SU-DHL-6 (cell line): ENCODE data around the gene DOHH.

Experiments used
- EZH2phosphoT487 ChIP-seq: fragments of 200-600 bp; sonication (generic), shearing (Covaris generic); conservative IDR thresholded peaks from 2 replicates; pipeline ENCODE4 v1.6.1; 2018; ENCODE audit warnings: mild to moderate bottlenecking, antibody characterized with exemption, low read length, moderate library complexity, mixed read lengths
- TF ChIP-seq, protein P1 (sequence below): fragments of 200-600 bp; sonication (generic); IDR thresholded peaks from one replicate; pipeline ENCODE4 v1.5.1; 2017; ENCODE audit warnings: antibody characterized with exemption, mild to moderate bottlenecking, low read length, moderate library complexity; ENCODE audit not compliant: insufficient read depth, poor library complexity, severe bottlenecking

- TF ChIP-seq, protein P1, sequence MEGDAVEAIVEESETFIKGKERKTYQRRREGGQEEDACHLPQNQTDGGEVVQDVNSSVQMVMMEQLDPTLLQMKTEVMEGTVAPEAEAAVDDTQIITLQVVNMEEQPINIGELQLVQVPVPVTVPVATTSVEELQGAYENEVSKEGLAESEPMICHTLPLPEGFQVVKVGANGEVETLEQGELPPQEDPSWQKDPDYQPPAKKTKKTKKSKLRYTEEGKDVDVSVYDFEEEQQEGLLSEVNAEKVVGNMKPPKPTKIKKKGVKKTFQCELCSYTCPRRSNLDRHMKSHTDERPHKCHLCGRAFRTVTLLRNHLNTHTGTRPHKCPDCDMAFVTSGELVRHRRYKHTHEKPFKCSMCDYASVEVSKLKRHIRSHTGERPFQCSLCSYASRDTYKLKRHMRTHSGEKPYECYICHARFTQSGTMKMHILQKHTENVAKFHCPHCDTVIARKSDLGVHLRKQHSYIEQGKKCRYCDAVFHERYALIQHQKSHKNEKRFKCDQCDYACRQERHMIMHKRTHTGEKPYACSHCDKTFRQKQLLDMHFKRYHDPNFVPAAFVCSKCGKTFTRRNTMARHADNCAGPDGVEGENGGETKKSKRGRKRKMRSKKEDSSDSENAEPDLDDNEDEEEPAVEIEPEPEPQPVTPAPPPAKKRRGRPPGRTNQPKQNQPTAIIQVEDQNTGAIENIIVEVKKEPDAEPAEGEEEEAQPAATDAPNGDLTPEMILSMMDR, result no peak
- TF ChIP-seq EZH2phosphoT487, result no peak
Observed at GRCh38 chr19:3462991-3463713, 37.3 kb downstream of the DOHH start.
